T-helper 1 cell treated with Interleukin-12 subunit alpha and Interleukin-12 subunit beta and Interleukin-4 antibody, amounts not matched to agents 30 ng/mL and 1 ng/mL, for 36 hours (primary cell): Measurements from ENCODE around the gene ADAMTS14. TPM values are rescaled to one million over a fixed set of nuclear protein-coding genes. Genes with fewer than 3 reads are reported as not detected.

ENCODE experiments used
- intact Hi-C: fragments of 100-400 bp; cut with micrococcal nuclease; formaldehyde crosslinking; loops from one replicate; pipeline ENCODE4 v1.15.1; 2024
- total RNA-seq: library from RNA; stranded (reverse); gene quantifications from 2 replicates; pipeline ENCODE4 v1.2.3, GENCODE V29; 2022

ADAMTS14 gene
- total RNA-seq, 1 donor from 2014 or later, result 0.15 TPM

- intact Hi-C loops, result no loop called here
Observed at GRCh38 chr10:70728328-70728727, 56.0 kb downstream of the ADAMTS14 start.

- intact Hi-C loops, result no loop called here
Observed at GRCh38 chr10:70729763-70730357, 57.6 kb downstream of the ADAMTS14 start.

GRCh38 chr10:70730955-70731354 lies 58.6 kb downstream of the ADAMTS14 start:
- intact Hi-C loops, result no loop called here

- intact Hi-C loops, result no loop called here
Observed at GRCh38 chr10:70732569-70732968, 60.3 kb downstream of the ADAMTS14 start.

- intact Hi-C loops, result no loop called here
Observed at GRCh38 chr10:70733051-70733450, 60.7 kb downstream of the ADAMTS14 start.

- intact Hi-C loops, result no loop called here
Observed at GRCh38 chr10:70735161-70735560, 62.9 kb downstream of the ADAMTS14 start.

- intact Hi-C loops, result no loop called here
Observed at GRCh38 chr10:70736525-70736924, 64.2 kb downstream of the ADAMTS14 start.

- intact Hi-C loops, result no loop called here
Observed at GRCh38 chr10:70737250-70737649, 64.9 kb downstream of the ADAMTS14 start.

- intact Hi-C loops, result no loop called here
Observed at GRCh38 chr10:70738006-70738760, 65.9 kb downstream of the ADAMTS14 start.

GRCh38 chr10:70738761-70739121 lies 66.4 kb downstream of the ADAMTS14 start:
- intact Hi-C loops, result no loop called here

GRCh38 chr10:70740406-70741288 lies 68.3 kb downstream of the ADAMTS14 start:
- intact Hi-C loops, result no loop called here

- intact Hi-C loops, result no loop called here
Observed at GRCh38 chr10:70742537-70743429, 70.5 kb downstream of the ADAMTS14 start.

GRCh38 chr10:70743430-70743788 lies 71.1 kb downstream of the ADAMTS14 start:
- intact Hi-C loops, result no loop called here

GRCh38 chr10:70743879-70744278 lies 71.6 kb downstream of the ADAMTS14 start:
- intact Hi-C loops, result no loop called here

- intact Hi-C loops, result no loop called here
Observed at GRCh38 chr10:70744617-70745143, 72.4 kb downstream of the ADAMTS14 start.

GRCh38 chr10:70745555-70745954 lies 73.2 kb downstream of the ADAMTS14 start:
- intact Hi-C loops, result no loop called here

GRCh38 chr10:70747192-70747965 lies 75.1 kb downstream of the ADAMTS14 start:
- intact Hi-C loops, result no loop called here

- intact Hi-C loops, result no loop called here
Observed at GRCh38 chr10:70748305-70748704, 76.0 kb downstream of the ADAMTS14 start.

- intact Hi-C loops, result no loop called here
Observed at GRCh38 chr10:70748801-70749573, 76.7 kb downstream of the ADAMTS14 start.
